HFF-Myc (cell line): ENCODE measurements around the gene LIMK1.
A peak's percentile ranks its signal among the peaks of the same experiment; 100 is the strongest.

Source experiments
- DNase-seq: peaks from one replicate; pipeline ENCODE4 v3.0.0-alpha.2; 2011; ENCODE audit warnings: low read depth; ENCODE audit errors: extremely low read depth
- H3K4me3 ChIP-seq: replicated peaks from 2 replicates; pipeline ENCODE4 v1.5.1; 2011; ENCODE audit warnings: low read depth, mild to moderate bottlenecking, control low read depth, low read length
- CTCF ChIP-seq: IDR thresholded peaks from 2 replicates; pipeline ENCODE4 v1.5.1; 2012; ENCODE audit warnings: mild to moderate bottlenecking, low read depth, low read length, control low read depth; ENCODE audit errors: missing control alignments

LIMK1 gene

GRCh38 chr7:74069790-74070618 lies 13.6 kb upstream of the LIMK1 start:
- TF ChIP-seq CTCF: no peak
- no peak for DNase-seq
- no peak overlapping the region for H3K4me3 ChIP-seq

- no peak overlapping the region for H3K4me3 ChIP-seq
- DNase-seq: no peak
- no peak for TF ChIP-seq CTCF
These were observed 13.0 kb upstream of the LIMK1 start for GRCh38 chr7:74070619-74070921.

DNA sequence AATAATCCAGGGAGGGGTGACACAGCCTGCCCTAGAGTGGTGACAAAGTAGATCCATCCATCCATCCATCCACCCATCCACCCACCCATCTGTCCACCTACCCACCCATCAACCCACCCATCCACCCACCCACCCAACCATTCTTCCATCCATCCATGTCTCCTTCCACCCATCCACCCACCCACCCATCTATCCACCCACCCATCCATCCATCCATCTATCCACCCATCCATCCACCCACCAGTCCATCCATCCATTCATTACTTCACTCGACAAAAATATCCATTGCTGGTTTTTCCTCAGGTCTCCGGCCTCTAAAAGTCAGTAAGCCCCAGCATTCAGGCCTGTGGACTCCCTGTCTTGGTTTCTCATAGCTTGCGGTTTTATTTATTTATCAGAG lies 12.5 kb upstream of the LIMK1 start:
- no peak for DNase-seq
- no peak for TF ChIP-seq CTCF
- no peak overlapping the region for H3K4me3 ChIP-seq

- no peak overlapping the region for H3K4me3 ChIP-seq
- DNase-seq: no peak
- no peak for TF ChIP-seq CTCF
These were observed 8.8 kb upstream of the LIMK1 start for GRCh38 chr7:74074770-74075169.

DNA sequence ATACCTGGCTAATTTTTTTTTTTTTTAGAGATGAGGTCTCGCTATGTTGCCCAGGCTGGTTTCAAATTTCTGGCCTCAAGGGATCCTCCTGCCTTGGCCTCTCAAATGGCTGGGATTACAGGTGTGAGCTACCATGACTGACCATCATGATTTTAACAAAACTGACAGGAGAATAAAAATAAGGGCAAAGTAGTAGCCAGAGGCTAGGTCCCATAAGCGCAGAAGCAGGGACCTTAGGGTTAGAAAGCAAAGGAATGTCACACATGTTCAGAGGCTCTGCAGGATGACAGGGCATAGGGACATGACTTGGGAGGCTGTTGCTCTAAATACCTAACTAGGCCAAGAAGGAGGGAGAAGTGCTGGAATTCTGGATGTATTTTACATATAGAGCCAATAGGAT lies 5.1 kb upstream of the LIMK1 start:
- no peak for TF ChIP-seq CTCF
- DNase-seq: no peak
- no peak overlapping the region for H3K4me3 ChIP-seq

DNA sequence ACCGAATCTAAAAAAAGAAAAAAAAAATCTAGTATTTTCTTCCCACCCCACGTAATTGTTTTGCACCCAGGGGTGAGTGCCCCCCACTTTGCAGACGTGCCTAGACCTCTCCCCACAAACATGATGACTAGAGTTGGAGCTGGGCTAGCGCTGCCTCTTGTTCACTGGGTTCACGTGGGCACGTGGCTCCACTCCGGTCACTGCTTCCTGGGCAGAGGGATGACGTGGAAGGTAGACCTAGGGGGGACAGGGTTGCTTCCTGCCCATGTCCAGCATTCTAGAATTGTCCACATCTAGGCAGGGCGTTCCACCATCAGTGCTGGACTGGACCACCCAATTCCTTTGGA lies 861 bp upstream of the LIMK1 start:
- DNase-seq: no peak
- no peak overlapping the region; the same call in 1 of the 2 replicates for H3K4me3 ChIP-seq
- TF ChIP-seq CTCF: no peak

DNA sequence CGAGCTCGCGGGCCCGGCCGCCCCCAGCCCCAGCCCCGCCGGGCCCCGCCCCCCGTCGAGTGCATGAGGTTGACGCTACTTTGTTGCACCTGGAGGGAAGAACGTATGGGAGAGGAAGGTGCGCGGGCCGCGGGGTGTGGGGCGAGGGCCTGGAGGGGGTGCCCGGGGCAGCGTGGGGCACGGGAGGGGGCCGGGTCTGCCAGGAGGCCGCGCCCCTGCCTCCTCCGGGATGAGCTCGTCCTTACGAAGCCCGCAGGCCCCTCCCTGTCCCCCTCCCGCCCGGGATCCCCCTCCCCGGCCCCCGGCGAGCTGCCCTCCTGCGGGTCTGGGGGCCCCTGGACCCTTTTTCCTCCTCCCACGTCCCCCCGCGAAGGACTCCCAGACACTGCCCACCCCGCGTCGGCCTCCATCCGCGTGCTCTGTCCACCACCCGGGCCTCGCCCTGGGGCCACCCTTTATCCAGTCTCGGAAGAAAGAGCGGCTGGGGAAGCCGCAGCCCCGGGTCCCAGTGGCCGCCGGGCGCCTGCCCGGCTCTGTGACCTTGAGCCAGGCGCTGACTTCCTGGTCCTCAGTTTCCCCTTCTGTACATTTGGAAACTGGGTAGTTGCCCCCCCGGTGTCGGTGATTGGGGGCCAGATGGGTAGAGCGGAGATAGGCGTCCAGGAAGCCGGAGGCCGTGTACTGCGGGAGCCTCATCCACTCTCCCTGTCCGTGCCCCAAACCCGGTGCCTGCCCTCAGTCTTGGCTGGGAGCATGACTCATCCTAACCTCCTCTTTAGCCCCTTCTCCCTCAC lies 521 bp downstream of the LIMK1 start:
- H3K4me3 ChIP-seq: peak overlapping the region; percentile 68
- TF ChIP-seq CTCF: no peak
- no peak for DNase-seq
